Hepatocyte (in vitro differentiated cells): ENCODE results near the gene ITPKB. TPM values are rescaled to one million over a fixed set of nuclear protein-coding genes. Genes with fewer than 3 reads are reported as not detected.

Experiments used
- DNase-seq: peaks from one replicate; pipeline ENCODE4 v3.0.0-alpha.2; 2016; ENCODE audit warnings: low spot score
- H2AFZ ChIP-seq: fragments of 200-600 bp; sonication (generic); 2 replicates; pipeline ENCODE4 v1.6.0; 2016; ENCODE audit warnings: antibody characterized with exemption, mild to moderate bottlenecking
- H3K27ac ChIP-seq: fragments of 200-600 bp; sonication (generic); 2 replicates; pipeline ENCODE4 v1.5.1; 2016; ENCODE audit warnings: mild to moderate bottlenecking
- H3K27me3 ChIP-seq: fragments of 200-600 bp; sonication (generic); 2 replicates; pipeline ENCODE4 v1.6.1; 2016
- H3K36me3 ChIP-seq: fragments of 200-600 bp; sonication (generic); replicated peaks from 2 replicates; pipeline ENCODE4 v1.5.1; 2016; ENCODE audit warnings: low read depth; ENCODE audit not compliant: insufficient read depth
- H3K4me1 ChIP-seq: fragments of 200-600 bp; sonication (generic); 2 replicates; pipeline ENCODE4 v1.5.1; 2016; ENCODE audit warnings: mild to moderate bottlenecking, moderate library complexity; ENCODE audit not compliant: insufficient read depth
- H3K4me2 ChIP-seq: fragments of 200-600 bp; sonication (generic); 2 replicates; pipeline ENCODE4 v1.6.0; 2016
- H3K4me3 ChIP-seq: fragments of 200-600 bp; sonication (generic); 2 replicates; pipeline ENCODE4 v1.5.1; 2016; ENCODE audit warnings: mild to moderate bottlenecking
- H3K79me2 ChIP-seq: fragments of 200-600 bp; sonication (generic); 2 replicates; pipeline ENCODE4 v1.6.0; 2017; ENCODE audit warnings: mild to moderate bottlenecking
- H3K9me2 ChIP-seq: fragments of 200-600 bp; sonication (generic); replicated peaks from 2 replicates; pipeline ENCODE4 v1.6.0; 2017; ENCODE audit warnings: mild to moderate bottlenecking; ENCODE audit not compliant: insufficient read depth
- H3K9me3 ChIP-seq: fragments of 200-600 bp; sonication (generic); 2 replicates; pipeline ENCODE4 v1.5.1; 2016; ENCODE audit warnings: low read depth, mild to moderate bottlenecking
- H4K20me1 ChIP-seq: fragments of 200-600 bp; sonication (generic); 2 replicates; pipeline ENCODE4 v1.6.0; 2016; ENCODE audit warnings: mild to moderate bottlenecking; ENCODE audit not compliant: insufficient read depth, poor library complexity, severe bottlenecking
- EZH2 ChIP-seq: fragments of 200-600 bp; sonication (generic); IDR thresholded peaks from 2 replicates; pipeline ENCODE4 v1.6.1; 2016; ENCODE audit warnings: antibody characterized with exemption, mild to moderate bottlenecking, borderline replicate concordance
- EZH2phosphoT487 ChIP-seq: fragments of 200-600 bp; sonication (generic); IDR thresholded peaks from one replicate; pipeline ENCODE4 v1.6.1; 2018; ENCODE audit warnings: antibody characterized with exemption, mild to moderate bottlenecking, low read depth, moderate library complexity; ENCODE audit not compliant: unreplicated experiment, severe bottlenecking
- WGBS: methylation state at CpG from one replicate; pipeline ENCODE4 v1.1.6; 2016; ENCODE audit warnings: low lambda C conversion rate; ENCODE audit errors: missing lambda C conversion rate; 5-methylcytosine and 5-hydroxymethylcytosine counted together
- polyA plus RNA-seq: library from polyadenylated mRNA; unstranded; fragments of >200 nt; fragmentation: Nextera tagmentation; extraction: Ambion mirVana; gene quantifications from 2 replicates; pipeline ENCODE4 v1.2.1, GENCODE V29; 2016
- total RNA-seq: library from RNA; depleted of rRNA; stranded (reverse); fragments of >200 nt; gene quantifications from 2 replicates; pipeline ENCODE4 v1.2.3, GENCODE V29; 2014
- TF ChIP-seq, protein P1 (sequence below): fragments of 200-600 bp; sonication (generic); IDR thresholded peaks from 2 replicates; pipeline ENCODE4 v1.5.1; 2016; ENCODE audit warnings: antibody characterized with exemption, mild to moderate bottlenecking; ENCODE audit not compliant: poor library complexity

Gene ITPKB
- total and polyA plus RNA-seq, 2 experiments from 2014 or later, result 11.0 to 13.8 TPM

DNA sequence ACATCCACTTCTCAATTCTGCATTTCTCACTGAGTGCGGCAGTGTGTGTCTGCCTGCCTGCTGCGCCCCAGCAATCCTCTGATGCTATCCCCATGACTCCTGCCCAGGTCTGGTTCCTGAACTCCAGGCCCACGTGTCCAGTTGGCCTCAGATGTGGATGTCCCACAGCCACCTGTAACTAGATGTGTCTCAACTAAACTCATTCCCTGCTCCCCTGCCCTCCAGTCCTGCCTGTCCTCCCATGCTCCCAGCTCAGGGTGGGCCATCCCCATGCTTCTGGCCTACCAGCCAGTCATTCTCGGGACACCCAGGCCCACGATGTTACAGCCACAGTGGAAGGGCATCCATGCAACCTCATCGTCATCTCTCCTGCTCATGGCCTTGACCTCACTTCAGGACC lies 113.8 kb downstream of the ITPKB start:
- Histone ChIP-seq H3K79me2 (no peaks in the 10 kb centered on the region), H3K36me3 (no peaks in the 10 kb centered on the region), H3K4me2 (no peak overlapping the region), H3K4me1 (peaks cover 4% of the 10 kb centered on the region), H2AFZ (no peak overlapping the region), H3K4me3 (no peak overlapping the region), H3K27me3 (no peaks in the 10 kb centered on the region), H4K20me1 (no peaks in the 10 kb centered on the region), H3K9me2 (no peaks in the 10 kb centered on the region), H3K9me3 (no peaks in the 10 kb centered on the region), H3K27ac (no peak overlapping the region)
- WGBS, result 80% methylated on average over 6 of the region's 6 CpGs
- no peak for DNase-seq
- TF ChIP-seq EZH2phosphoT487 (no peak), EZH2 (no peak)
- TF ChIP-seq, protein P1, sequence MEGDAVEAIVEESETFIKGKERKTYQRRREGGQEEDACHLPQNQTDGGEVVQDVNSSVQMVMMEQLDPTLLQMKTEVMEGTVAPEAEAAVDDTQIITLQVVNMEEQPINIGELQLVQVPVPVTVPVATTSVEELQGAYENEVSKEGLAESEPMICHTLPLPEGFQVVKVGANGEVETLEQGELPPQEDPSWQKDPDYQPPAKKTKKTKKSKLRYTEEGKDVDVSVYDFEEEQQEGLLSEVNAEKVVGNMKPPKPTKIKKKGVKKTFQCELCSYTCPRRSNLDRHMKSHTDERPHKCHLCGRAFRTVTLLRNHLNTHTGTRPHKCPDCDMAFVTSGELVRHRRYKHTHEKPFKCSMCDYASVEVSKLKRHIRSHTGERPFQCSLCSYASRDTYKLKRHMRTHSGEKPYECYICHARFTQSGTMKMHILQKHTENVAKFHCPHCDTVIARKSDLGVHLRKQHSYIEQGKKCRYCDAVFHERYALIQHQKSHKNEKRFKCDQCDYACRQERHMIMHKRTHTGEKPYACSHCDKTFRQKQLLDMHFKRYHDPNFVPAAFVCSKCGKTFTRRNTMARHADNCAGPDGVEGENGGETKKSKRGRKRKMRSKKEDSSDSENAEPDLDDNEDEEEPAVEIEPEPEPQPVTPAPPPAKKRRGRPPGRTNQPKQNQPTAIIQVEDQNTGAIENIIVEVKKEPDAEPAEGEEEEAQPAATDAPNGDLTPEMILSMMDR, result no peak

DNA sequence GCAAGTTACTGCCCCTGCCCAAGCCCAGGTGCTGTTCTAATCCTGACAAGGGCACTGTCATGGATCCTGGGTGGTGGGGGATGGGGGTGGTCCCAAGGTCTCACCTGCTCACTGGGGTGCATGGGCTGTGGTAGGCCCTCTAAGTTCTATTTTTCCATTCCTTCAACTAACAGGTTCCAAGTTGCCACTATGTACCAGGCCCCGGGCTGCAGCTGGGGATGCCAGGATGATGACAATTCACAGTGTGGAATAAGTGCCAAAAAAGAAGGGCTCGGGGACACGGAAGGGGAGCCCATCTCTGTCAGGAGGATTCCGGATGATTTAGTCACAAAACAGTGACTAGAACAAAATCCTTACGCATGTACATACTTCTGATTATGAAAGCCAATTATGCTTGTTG lies 114.6 kb downstream of the ITPKB start:
- Histone ChIP-seq H2AFZ (no peak overlapping the region), H3K79me2 (no peaks in the 10 kb centered on the region), H3K4me3 (no peak overlapping the region), H3K36me3 (no peaks in the 10 kb centered on the region), H3K4me1 (peaks cover 4% of the 10 kb centered on the region), H3K27me3 (no peaks in the 10 kb centered on the region), H3K27ac (no peak overlapping the region), H3K9me3 (no peaks in the 10 kb centered on the region), H3K4me2 (no peak overlapping the region), H4K20me1 (no peaks in the 10 kb centered on the region), H3K9me2 (no peaks in the 10 kb centered on the region)
- no peak for DNase-seq
- 97% methylated on average over 5 of the region's 5 CpGs for WGBS
- no peak for TF ChIP-seq EZH2phosphoT487

DNA sequence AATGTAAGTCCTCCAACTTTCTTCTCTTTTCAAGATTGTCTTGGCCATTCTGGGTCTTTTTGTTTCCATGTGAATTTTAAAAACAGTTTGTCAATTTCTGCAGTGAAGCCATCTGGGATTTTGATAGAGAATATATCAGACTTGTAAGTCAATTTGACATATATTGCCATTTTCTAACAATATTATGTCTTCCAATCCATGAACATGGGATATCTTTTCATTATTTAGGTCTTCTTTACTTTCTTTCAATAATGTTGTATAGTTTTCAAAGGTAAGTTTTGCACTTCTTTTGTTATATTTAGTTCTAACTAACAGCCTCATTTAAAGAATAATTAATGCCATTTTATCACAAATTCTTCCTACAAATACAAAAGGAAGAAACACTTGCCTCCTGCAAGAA lies 117.1 kb downstream of the ITPKB start:
- Histone ChIP-seq H3K4me3 (no peak overlapping the region), H2AFZ (no peak overlapping the region), H3K9me3 (no peaks in the 10 kb centered on the region), H3K27ac (no peak overlapping the region), H3K9me2 (no peaks in the 10 kb centered on the region), H3K79me2 (no peaks in the 10 kb centered on the region), H3K27me3 (no peaks in the 10 kb centered on the region), H4K20me1 (no peaks in the 10 kb centered on the region), H3K4me1 (peaks cover 4% of the 10 kb centered on the region), H3K4me2 (no peak overlapping the region), H3K36me3 (no peaks in the 10 kb centered on the region)
- DNase-seq, result no peak
- TF ChIP-seq EZH2, result no peak
- TF ChIP-seq, protein P1, result no peak

DNA sequence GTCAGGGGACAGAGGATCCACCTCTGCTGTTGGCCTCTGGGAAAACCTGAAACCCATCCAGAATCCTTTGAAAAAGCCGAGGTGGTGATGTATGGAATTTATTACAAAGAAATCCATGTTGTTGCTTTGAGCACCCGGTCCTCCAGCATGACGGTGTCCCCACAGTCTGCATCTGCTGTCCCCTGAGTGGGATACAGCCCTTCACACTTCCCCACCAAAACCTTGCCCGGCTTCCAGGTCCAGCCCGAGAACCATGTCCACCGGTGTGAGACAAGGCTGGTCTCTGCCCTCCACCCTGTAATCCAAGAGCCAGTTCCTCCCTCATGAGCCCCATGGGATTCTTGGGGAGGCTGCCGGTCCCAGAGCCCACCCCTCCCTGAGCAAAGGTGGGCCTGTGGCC lies 120.1 kb downstream of the ITPKB start:
- no peak overlapping the region for H3K27ac ChIP-seq
- 96% methylated on average over 7 of the region's 7 CpGs for WGBS
- TF ChIP-seq, protein P1, result no peak
- no peak for TF ChIP-seq EZH2
- TF ChIP-seq EZH2phosphoT487, result no peak

More for the DNA sequence above, 120.1 kb downstream of the ITPKB start:
- H3K9me3 ChIP-seq, result no peaks in the 10 kb centered on the region
- H3K4me2 ChIP-seq, result no peak overlapping the region
- H4K20me1 ChIP-seq, result no peaks in the 10 kb centered on the region
- no peak overlapping the region for H3K4me3 ChIP-seq
- no peaks in the 10 kb centered on the region for H3K36me3 ChIP-seq
- H3K9me2 ChIP-seq, result no peaks in the 10 kb centered on the region
- H3K4me1 ChIP-seq, result no peaks in the 10 kb centered on the region
- no peaks in the 10 kb centered on the region for H3K27me3 ChIP-seq
- H2AFZ ChIP-seq, result no peak overlapping the region
- DNase-seq, result no peak
- H3K79me2 ChIP-seq, result no peaks in the 10 kb centered on the region
